Suppressor macrophage treated with lipopolysaccharide for 1 hour (primary cell): ENCODE results near the gene RIPOR3.
"Not testable (repeated sequence)": the region's sequence is repeated elsewhere in the genome, so short reads cannot be mapped to it uniquely, and the experiment has no call there.

Experiments used
- DNase-seq, 3 donors: peaks; one replicate each; pipeline ENCODE4 v3.0.0-alpha.2; 2020 to 2022

The RIPOR3 gene

DNA sequence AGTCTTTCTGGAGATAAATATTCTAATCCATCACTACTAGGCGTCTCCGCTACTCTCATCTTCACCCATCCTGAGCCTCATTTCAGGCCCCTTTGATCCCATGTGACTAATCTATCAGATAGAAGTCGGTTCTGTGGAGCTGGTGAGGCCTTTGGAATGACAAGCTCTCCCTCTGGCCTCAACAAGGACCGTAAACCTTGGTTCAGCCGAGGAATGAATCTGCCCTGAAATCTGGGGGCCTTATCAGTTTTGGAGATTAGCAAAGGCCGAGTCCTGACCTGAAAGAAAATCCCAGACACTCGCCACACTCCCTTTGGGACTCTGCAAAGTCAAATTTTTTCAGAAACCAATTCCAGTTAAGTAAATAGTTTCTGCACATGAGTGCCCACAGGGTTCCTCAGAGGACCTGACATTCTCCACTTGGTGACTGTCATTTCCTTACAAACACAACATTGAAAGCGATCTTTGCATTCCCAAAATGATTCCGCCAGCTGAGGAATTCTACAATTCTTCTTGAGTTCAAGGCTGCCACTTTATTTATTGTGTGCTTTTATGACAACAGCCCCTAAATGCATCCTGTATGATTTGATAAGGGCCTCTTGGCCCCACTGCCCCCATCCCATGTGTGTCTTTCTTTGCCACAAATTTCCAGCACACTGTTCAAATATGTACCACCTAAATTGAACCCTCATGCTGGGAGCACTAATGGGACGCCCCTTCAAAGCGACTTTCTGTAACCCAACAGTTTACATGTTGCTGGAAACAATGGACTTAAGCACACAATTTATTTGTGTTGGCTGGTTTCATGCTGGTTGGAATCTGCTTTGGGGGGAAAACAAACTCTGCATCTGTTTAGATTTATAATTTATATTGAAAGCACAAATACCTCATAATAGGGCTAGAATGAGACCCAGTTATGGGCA lies 10.0 kb upstream of the RIPOR3 start:
- no peak for DNase-seq

DNA sequence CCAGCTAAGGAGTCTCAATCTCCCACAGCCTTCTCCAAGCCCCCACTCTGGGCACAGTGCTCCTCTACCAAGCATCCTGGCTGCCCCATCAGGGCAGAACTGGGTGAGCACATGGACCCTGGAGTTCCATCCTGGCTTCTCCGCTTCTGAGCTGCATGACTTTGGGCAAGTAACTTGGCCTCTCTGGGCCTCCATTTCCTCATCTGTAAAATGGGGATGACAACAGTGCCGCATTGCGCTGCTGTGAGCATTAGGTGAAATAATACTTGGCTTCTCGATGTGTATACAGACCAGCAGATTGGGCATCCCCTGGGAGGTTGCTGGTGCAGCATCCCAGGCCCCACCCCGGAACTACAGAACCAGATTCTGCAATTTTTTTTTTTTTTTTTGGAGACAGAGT lies 8.3 kb upstream of the RIPOR3 start:
- no peak for DNase-seq

DNA sequence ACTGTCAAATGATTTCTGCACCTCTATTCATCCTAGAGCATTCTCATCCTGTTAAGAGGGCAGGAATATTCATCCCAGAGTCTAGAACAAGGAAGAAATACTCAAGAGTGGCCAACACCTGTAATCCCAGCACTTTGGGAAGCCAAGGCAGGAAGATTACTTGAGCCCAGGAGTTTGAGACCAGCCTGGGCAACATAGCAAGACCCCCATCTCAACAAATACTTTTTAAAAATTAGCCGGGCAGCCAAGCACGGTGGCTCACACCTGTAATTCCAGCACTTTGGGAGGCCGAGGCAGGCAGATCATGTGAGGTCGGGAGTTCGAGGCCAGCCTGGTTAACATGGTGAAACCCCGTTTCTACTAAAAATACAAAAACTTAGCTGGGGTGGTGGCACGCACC lies 6.9 kb upstream of the RIPOR3 start:
- DNase-seq, result not testable (repeated sequence)

DNA sequence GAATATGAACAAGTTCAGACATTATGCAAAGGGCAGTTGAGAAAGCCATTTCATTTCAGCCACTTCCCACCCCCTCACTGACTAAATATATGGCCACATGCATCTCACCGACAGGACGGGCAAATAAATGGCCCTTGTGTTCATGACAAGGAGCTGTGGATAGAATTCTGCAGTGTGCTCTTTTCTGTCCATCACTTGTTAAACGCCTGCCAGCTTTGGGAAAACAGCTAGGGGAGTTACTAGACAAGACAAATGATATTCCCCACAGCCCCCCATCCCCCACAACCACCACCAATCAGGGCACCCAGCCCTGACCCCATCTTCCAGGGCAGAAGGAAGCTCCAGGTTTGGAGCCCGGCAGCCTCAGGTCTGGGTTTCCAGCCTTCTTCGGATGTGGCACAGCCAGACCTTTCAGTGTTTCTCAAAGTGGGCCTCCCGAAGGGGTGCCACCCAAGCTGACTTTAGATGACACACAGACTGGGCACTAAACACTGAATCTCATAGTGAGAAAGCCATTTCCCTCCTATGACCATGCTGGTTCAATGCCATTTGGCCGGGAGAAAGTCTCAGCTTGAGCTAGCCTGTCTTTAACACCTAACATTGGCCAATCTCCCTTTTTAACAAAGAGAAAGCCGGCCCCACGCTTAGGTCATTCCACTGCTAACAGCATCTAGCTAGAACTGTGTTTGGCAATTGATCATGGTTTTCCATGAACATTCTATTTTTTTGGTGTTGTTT lies 4.0 kb upstream of the RIPOR3 start:
- no peak for DNase-seq

DNA sequence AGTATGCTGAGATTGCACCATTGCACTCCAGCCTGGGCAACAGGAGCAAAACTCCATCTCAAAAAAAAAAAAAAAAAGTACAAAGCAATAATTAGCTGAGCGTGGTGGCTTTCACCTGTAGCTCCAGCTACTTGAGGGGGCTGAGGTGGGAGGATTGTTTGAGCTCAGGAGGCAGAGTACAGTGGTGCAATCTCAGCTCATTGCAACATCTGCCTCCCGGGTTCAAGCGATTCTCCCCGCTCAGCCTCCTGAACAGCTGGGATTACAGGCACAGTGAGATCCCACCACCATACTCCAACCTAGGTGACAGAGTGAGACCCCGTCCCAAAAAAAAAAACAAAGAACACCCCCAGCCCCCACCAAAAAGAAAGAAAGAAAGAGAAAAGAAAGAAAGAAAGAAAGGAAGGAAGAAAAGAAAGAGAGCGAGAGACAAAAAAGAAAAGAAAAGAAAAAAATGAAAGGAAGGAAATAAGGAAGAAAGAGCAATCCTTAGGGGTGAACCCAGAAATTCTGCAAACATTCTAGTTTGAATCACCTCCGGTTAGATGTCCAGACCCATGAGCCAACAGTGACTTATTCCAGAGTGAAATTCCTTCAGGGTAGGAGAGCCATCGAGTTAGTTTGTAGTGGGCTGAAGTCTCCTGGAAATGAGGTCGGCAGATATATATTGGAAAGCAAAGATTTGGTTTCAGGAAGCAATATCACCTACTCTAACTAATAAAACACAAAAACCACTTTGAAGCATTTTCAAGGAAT lies 3.2 kb upstream of the RIPOR3 start:
- no peak for DNase-seq

DNA sequence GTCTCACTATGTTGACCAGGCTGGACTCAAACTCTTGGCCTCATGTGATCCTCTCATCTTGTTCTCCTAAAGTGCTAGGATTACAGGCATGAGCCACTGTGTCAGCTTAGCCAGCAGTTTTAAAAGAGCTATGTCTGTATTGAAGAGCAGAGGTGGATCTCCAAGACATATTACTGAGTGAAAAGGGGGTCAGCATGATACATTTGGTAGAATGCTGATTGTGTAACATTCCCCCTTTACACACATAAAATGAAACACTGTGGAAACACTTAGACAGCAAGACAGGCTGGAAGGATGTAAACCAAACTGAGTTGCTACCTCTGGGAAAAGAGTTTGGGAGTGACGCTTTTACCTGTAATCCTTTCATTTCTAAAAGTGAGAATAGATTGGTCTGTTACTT lies 1.7 kb upstream of the RIPOR3 start:
- no peak for DNase-seq

DNA sequence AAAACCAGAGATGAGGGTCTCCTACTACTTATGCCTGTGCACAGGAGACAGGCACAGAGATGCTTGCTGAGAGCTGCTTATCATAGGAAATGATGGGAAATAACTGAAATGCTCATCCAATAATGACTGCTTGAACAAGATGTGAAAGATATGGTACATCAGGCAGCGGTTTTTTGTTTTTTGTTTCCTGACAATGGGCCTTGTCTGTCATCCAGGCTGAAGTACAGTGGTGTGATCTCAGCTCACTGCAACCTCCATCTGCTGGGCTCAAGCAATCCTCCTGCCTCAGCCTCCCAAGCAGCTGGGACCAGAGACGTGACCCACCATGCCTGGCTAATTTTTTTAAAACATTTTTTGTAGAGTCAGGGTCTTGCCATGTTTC lies 1.2 kb upstream of the RIPOR3 start:
- DNase-seq, result no peak

DNA sequence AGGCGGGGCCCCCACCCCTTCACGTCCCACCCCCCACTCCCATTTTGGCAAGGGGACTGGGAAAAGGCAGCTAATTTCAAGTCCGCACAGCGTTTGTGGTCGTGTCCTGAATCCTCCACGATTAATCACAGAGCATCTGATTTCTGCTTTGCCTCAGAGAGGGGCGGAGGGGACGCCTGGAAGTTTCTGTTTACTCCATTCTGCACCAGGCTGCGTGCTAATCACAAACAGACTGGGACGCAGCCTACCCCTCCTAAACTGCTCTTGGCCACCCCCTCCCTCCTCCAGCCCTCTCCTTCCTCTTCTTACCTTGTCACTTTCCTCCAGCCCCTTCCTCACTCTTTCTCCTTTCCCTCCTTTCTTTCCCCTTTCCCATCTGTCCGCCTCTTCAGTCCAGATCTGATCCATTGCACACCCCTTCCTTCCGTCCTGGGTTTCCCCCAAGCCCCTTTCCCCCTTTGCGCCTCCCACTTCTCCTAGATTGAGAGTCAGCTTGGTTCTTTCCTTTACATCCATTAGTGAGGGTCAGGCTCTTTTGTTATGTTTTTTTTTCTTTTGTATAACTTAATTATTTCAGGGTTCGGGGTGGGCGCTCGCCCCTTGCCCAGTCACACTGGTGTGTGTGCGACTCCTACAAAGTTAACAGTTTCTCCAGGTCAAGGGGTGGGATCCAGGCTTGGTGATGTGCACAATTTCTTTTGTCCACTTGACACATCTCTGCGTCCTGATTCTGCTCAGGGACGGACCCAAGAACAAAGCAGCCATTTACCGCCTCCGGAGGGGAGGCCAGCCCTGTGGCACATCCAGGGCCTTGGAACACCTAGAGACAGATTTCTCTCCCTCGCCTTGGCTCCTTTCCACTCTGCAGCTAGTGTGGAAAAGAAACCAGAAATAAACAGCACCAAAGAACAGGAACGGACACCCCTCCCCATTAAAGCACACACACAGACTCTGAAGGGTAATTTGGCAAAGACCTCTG lies 520 bp upstream of the RIPOR3 start:
- DNase-seq, result peak in 1 of 3 donors; percentile 23

DNA sequence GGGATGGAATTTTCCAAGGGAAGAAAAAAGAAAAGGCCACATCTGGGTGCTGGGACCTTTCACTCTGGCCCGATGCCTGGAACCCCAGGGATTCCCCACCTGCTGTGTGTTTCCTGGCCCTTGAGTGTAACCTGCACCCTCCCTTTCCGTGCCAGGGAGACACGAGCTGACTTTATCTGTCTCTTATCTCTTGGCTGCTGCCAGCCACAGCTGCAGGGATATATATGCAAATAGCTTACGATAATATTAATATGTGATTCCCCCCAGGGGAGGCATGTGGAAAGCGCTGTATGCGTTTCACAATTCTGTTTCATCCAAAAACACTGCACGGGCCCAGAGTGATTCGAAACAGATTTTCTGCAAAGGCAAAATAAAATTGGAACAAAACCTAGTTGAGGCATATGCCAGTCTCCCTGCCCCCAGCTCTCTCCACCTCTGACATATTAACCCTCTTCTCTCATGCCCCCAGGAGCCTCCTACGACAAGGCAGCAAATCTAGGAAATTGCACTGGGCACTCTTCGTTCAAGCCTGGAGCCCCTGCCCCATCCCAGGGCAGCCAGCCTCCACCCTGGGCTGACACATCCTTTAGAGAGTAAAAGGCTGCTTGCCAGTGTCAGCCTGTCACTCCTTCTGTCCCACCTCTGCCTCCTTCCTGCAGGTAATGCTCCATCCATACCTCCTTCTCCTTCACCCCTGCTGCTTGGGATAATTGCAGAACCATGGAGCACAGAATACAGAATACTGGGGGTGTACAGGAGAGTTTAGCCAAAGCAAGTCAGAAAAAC lies 1.3 kb downstream of the RIPOR3 start:
- no peak for DNase-seq

DNA sequence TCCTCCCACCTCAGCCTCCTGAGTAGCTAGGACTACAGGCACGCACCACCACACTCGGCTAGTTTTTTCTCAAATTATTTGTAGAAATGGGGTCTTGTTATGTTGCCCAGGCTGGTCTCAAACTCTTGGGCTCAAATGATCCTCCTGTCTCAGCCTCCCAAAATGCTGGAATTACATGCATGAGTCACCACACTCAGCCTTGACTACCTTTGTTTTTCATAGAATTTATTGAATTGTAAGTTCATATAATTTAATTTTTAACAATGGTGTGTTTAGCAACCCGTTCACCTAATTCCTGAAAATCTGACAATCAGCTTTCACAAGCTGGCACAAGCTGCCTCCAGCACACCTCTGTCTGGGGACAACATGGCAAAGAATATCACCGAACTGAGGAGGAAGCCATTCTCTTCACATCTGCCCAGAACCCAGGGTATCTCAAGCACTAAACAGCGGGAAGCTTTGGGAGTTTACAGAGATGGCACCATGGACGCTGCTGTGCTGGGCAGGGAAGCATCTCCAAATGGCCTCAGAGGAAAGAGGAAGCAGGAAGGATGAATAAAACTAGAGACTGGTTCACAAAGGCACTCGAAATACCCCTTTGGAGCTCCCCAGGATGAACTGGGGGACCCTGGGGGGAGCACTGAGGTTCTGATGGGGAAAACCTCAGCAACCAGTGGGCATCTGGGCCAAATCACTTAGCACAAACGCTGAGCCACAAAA lies 2.9 kb downstream of the RIPOR3 start:
- no peak for DNase-seq

DNA sequence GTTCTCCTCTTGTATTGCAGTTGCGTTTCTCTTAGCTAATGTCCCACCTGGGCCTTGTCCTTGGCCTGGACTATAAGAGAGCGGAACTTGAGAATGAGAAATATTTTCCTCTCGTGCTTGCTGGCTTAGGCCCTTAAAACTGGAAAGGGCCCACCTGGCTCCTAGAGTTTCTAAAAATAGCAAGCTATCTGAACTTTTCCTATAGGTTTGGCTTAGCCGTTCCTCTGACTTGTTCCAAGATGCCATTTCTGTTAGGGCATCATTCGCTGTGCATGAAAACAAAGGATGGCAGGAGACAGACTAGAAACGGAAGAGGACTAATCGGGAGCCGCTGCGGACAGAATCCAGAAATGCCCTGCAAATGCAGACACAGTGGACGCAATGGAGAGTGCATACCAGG lies 4.5 kb downstream of the RIPOR3 start:
- DNase-seq, result no peak

DNA sequence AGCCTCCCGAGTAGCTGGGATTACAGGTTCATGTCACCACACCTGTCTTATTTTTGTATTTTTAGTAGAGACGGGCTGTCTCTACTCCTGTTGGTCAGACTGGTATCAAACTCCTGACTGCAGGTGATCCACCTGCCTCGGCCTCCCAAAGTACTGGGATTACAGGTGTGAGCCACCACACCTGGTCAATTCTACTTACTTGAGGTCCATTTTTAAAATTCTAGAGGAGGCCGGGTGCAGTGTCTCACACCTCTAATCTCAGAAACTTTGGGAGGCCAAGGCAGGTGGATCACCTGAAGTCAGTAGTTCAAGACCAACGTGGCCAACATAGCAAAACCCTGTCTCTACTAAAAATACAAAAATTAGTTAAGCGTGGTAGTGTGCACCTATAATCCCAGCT lies 7.8 kb downstream of the RIPOR3 start:
- no peak for DNase-seq

DNA sequence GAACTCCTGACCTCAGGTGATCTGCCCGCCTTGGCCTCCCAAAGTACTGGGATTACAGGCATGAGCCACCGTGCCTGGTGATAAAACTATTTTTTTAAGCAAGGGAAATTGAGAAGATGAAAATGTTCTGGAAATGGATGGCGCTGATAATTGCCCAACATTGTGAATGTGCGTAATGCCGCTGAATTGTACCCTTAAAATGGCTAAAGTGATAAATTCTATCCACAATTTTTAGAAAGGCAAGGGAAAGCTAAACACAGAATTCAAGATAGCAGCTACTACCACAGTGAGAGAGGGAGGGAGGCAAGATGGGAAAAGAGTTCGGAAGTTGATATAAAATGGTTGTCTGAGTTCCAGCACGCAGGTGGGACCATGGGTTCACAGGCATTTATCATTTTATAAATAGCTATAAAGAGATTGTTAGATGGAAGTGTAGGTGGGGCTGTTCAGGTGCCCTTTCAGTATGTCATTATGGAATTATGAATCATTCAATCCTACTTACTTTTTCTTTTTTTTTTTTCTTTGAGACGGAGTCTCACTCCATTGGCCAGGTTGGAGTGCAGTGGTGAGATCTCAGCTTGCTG lies 8.3 kb downstream of the RIPOR3 start:
- no peak for DNase-seq

DNA sequence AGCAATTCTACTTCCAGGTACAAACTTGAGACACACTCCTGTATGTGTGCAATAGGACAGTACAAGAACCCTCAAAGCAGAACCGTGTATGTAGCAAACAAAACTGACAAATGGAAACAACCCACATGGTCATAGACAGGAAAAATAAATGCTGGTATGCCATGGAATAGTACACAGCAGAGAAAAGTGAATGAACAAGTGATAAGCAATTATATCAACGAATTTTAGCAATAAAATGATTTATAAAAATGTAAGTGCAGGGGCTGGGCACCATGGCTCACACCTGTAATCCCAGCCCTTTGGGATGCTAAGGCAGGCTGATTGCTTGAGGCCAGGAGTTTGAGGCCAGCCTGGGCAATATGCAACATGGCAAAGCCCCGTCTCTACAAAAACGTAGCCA lies 9.3 kb downstream of the RIPOR3 start:
- DNase-seq, result no peak

DNA sequence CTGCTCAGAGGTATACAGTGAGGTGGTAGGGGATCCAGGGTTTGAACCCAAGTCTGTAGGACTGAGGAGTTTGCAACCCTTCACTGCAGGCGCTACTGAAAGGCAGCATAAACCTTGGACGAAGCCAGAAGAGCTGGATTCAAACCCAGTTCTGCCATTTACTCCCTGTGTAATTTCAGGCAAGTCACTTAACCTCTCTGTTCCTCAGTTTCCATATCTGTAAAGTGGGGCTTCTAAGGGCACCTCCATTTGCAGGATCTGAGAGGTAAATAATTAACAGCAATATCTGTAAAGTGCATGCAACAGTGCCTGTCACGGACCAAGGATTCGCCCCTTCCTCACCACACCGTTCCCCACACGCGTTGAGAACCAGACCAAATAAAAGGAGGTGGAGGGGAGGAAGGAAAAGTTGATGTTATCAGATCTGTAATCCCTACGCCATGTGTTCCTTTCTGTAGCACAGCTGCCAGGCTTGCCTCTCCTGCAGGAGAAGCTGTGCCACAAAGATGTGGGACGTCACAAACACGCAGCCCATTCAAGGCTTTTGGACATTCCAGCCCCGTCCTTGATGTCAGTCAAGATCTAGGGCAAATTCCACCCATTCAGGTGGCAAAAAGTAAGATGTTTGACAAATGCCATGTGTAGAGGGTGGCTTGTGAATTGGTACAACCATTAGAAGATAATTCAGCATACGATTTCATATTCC lies 9.8 kb downstream of the RIPOR3 start:
- no peak for DNase-seq

DNA sequence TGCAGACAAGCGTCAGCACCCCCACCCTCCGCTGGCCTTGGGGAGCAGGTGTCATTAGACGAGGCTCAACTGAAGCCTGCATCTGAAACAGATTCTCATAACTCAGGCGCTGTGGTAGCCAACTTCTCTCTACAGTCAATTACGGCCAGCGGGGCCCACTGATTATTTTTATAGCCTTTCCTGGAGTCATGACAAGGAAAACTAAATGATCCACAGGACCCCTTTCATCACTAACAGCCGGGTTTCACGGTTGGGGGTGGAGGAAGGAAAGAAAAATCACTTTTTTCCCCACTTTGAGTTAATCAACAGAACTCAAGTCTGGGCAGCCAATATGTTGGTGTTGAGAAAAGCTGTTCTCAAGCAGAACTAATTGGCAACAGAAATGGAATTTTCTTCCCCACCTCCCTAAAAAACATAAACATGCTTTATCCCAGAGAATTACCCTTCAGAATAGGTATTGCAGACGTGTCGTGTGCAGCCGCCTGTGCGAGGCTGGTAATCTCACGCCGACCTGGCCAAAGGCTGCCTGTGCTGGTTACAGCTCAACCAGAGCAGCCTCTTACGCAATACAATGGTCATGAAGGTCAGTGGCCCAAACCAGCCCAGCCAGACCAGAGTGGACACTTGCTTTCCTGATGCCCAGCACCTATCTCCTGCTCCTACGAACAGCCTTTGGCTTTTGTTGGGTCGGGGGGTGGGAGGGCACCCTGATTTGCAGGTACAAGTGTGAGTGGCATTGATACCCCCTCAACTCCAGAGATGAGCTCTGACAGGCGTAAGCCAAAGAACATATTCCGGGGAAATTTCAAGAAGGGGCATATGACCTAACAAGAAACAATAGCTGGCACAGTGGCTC lies 11.0 kb downstream of the RIPOR3 start:
- no peak for DNase-seq

DNA sequence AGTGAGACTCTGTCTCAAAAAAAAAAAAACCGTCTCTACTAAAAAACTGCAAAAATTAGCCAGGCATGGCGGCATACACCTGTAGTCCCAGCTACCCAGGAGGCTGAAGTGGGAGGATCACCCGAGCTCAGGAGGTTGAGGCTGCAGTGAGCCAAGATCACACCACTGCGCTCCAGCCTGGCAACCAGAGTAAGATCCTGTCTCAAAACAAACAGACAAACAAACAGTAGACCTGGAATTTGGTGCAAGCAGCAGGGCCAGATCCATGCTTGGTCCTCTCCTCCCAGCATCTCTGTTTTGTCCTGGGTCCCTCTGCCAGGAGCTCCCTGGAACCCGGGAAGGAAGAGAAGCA lies 11.6 kb downstream of the RIPOR3 start:
- no peak for DNase-seq

DNA sequence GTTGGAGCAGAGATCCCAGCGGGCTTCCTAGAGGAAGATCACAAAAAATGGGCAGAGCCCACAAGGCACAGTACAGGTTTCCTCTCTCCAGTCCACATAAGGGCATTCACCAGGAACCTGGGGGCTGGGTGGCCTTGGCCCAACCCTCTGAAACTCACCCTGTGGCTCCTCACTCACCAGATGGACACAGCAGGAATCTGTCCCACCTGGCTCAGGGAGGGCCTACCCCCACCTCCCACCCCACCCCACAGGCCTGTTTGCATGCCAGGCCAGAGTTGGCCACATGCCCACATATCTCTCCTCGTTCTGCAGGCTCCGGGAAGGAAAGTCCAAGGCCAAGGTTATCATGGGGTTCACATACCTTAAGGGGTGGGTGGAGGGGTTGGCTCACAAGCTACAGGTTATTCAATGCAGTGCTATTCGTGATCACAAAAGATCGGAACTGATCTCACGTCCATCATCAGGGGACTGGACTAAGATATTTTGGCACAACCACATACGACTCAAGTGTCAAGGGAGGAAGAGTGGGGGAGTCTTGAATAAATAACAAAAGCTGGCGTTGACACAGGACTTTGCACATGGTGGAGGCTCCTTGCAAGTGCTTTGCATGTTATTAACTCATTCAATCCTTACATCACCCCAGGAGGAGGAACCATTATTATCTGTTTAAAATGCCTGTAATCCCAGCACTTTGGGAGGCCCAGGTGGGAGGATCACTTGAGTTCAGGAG lies 13.0 kb downstream of the RIPOR3 start:
- no peak for DNase-seq
